SK-N-SH (cell line): ENCODE measurements around the gene SNX1. TPM values are rescaled to one million over a fixed set of nuclear protein-coding genes. Genes with fewer than 3 reads are reported as not detected.

ENCODE experiments used
- CTCF ChIA-PET: fragments of 300-600, 350-600 bp; formaldehyde crosslinking; extraction: SDS; loops from one replicate; lab custom pipeline; 2021; lab: Yijun Ruan, JAX
- POLR2A ChIA-PET: fragments of 350-600 bp; sonication (Branson Sonifier 250); formaldehyde crosslinking; extraction: SDS; loops from one replicate; lab custom pipeline; 2020; ENCODE audit warnings: antibody characterized with exemption, inconsistent platforms; lab: Yijun Ruan, JAX
- DNase-seq: peaks from one replicate; pipeline ENCODE4 v3.0.0; 2012
- H2AFZ ChIP-seq: fragments of 200-600 bp; sonication (generic); 2 replicates; pipeline ENCODE4 v1.8.1; 2016; ENCODE audit warnings: antibody characterized with exemption, mild to moderate bottlenecking, low read depth
- H3F3A ChIP-seq: fragments of 200-600 bp; sonication (generic); replicated peaks from 2 replicates; pipeline ENCODE3; 2016; ENCODE audit warnings: antibody characterized with exemption, mild to moderate bottlenecking; ENCODE audit not compliant: insufficient read depth
- H3K27ac ChIP-seq, 2 experiments: fragments of 200-500 bp in 1 of 2; fragments of 200-600 bp in 1 of 2; sonication (Bioruptor generic) in 1 of 2; sonication (generic), shearing (Covaris generic) in 1 of 2; 2 replicates each; pipeline versions ENCODE4 v1.5.1 to v1.6.1; 2014 to 2016; ENCODE audit warnings: low read depth in 2 of 2, inconsistent platforms in 1 of 2, low read length in 1 of 2, mild to moderate bottlenecking in 1 of 2, mixed read lengths in 1 of 2
- H3K27me3 ChIP-seq: fragments of 200-600 bp; sonication (generic), shearing (Covaris generic); 2 replicates; pipeline ENCODE4 v1.6.1; 2016; ENCODE audit warnings: mixed run types; ENCODE audit not compliant: insufficient read depth
- H3K36me3 ChIP-seq, 2 experiments: fragments of 200-500 bp in 1 of 2; fragments of 200-600 bp in 1 of 2; sonication (Bioruptor generic) in 1 of 2; sonication (generic) in 1 of 2; replicated peaks in 1 of 2; 2 replicates each; pipeline versions ENCODE3 to v1.5.1; 2014 to 2016; ENCODE audit warnings: low read length in 1 of 2, mild to moderate bottlenecking in 1 of 2; ENCODE audit not compliant: insufficient read depth in 2 of 2, control insufficient read depth in 1 of 2
- H3K4me1 ChIP-seq, 2 experiments: fragments of 200-500 bp in 1 of 2; fragments of 200-600 bp in 1 of 2; sonication (Bioruptor generic) in 1 of 2; sonication (generic), shearing (Covaris generic) in 1 of 2; 2 replicates each; pipeline versions ENCODE4 v1.5.1 to v1.6.1; 2014 to 2016; ENCODE audit warnings: low read depth in 1 of 2, low read length in 1 of 2, mixed run types in 1 of 2; ENCODE audit not compliant: insufficient read depth in 2 of 2, control insufficient read depth in 1 of 2
- H3K4me2 ChIP-seq: fragments of 200-600 bp; sonication (generic), shearing (Covaris generic); 2 replicates; pipeline ENCODE4 v1.6.1; 2017; ENCODE audit warnings: mixed run types
- H3K4me3 ChIP-seq, 2 experiments: fragments of 200-500 bp in 1 of 2; fragments of 200-600 bp in 1 of 2; sonication (Bioruptor generic) in 1 of 2; sonication (generic), shearing (Covaris generic) in 1 of 2; 2 replicates each; pipeline versions ENCODE4 v1.5.1 to v1.8.1; 2014 to 2016; ENCODE audit warnings: low read depth in 2 of 2, inconsistent platforms in 1 of 2, low read length in 1 of 2, mild to moderate bottlenecking in 1 of 2, mixed read lengths in 1 of 2, moderate library complexity in 1 of 2
- H3K79me2 ChIP-seq: fragments of 200-600 bp; sonication (generic); 2 replicates; pipeline ENCODE4 v1.8.1; 2017; ENCODE audit warnings: mild to moderate bottlenecking; ENCODE audit not compliant: insufficient read depth
- H3K9ac ChIP-seq: fragments of 200-600 bp; sonication (generic); 2 replicates; pipeline ENCODE4 v1.6.1; 2017; ENCODE audit warnings: mixed run types
- H3K9me2 ChIP-seq: fragments of 200-600 bp; sonication (generic); 2 replicates; pipeline ENCODE4 v1.6.1; 2017; ENCODE audit warnings: mixed run types
- H3K9me3 ChIP-seq: fragments of 200-600 bp; sonication (generic); 2 replicates; pipeline ENCODE4 v1.6.1; 2017; ENCODE audit warnings: mixed run types, mild to moderate bottlenecking, moderate library complexity
- H4K20me1 ChIP-seq: fragments of 200-600 bp; sonication (generic); 2 replicates; pipeline ENCODE4 v1.6.1; 2017; ENCODE audit warnings: mild to moderate bottlenecking, mixed run types; ENCODE audit not compliant: insufficient read depth
- ELF1 ChIP-seq: IDR thresholded peaks from 2 replicates; pipeline ENCODE4 v1.4.0; 2012
- EP300 ChIP-seq, 2 experiments: IDR thresholded peaks; 2 replicates each; pipeline versions ENCODE4 v1.4.0 to v1.6.1; 2012; ENCODE audit warnings: borderline replicate concordance in 1 of 2, low read depth in 1 of 2, low read length in 1 of 2
- FOXM1 ChIP-seq: IDR thresholded peaks from 2 replicates; pipeline ENCODE4 v1.4.0; 2012; ENCODE audit warnings: low read depth, mild to moderate bottlenecking
- GABPA ChIP-seq: IDR thresholded peaks from 2 replicates; pipeline ENCODE4 v1.4.0; 2012; ENCODE audit warnings: low read depth, mild to moderate bottlenecking
- MEF2A ChIP-seq: IDR thresholded peaks from 2 replicates; pipeline ENCODE4 v1.4.0; 2012; ENCODE audit warnings: low read depth, borderline replicate concordance
- NFIC ChIP-seq: IDR thresholded peaks from 2 replicates; pipeline ENCODE4 v1.4.0; 2012; ENCODE audit warnings: borderline replicate concordance
- POLR2AphosphoS5 ChIP-seq: IDR thresholded peaks from 2 replicates; pipeline ENCODE4 v1.6.1; 2012; ENCODE audit warnings: low read depth, low read length
- RAD21 ChIP-seq: IDR thresholded peaks from 2 replicates; pipeline ENCODE4 v1.6.1; 2012; ENCODE audit warnings: mild to moderate bottlenecking, low read length
- TEAD4 ChIP-seq: IDR thresholded peaks from 2 replicates; pipeline ENCODE4 v1.4.0; 2012; ENCODE audit warnings: mild to moderate bottlenecking, borderline replicate concordance; ENCODE audit not compliant: insufficient read depth
- YY1 ChIP-seq: IDR thresholded peaks from 2 replicates; pipeline ENCODE4 v1.4.0; 2012; ENCODE audit warnings: low read depth, mild to moderate bottlenecking
- WGBS: methylation state at CpG from one replicate; pipeline ENCODE4 v1.1.6; 2017; ENCODE audit warnings: low lambda C conversion rate; 5-methylcytosine and 5-hydroxymethylcytosine counted together
- polyA plus RNA-seq, 3 experiments: library from polyadenylated mRNA; depleted of rRNA; stranded (reverse); fragments of >200 nt; gene quantifications; 2 replicates each; pipeline ENCODE4 v1.2.3, GENCODE V29; 2012

Gene SNX1
- polyA plus RNA-seq, 1 of the 3 experiments (the other 2 are of a cell fraction): 80.7 TPM

DNA sequence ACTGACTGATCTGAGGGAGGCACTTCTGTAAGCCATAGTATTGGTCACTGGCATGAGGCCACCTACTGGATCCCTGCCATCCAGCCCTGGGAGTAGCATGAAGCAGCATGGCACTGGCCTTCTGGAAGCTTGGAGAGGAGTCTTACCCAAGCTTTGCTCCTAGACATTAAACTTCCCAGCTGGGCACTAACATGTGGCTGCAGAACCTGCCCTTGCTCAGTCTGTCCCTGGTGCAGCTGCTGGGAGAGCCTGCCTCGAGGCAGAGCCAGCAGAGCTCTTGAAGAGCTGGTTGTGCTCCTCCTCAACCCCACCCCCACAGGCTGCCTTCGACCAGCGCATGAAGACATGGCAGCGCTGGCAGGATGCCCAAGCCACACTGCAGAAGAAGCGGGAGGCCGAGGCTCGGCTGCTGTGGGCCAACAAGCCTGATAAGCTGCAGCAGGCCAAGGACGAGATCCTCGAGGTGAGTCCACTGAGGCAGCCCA lies 38.6 kb downstream of the SNX1 start:
- no peak for TF ChIP-seq ELF1
- no peak for TF ChIP-seq NFIC
- Histone ChIP-seq H3K9ac (no peak overlapping the region), H3F3A (no peaks in the 10 kb centered on the region), H3K27me3 (no peaks in the 10 kb centered on the region), H2AFZ (no peak overlapping the region), H3K79me2 (no peaks in the 10 kb centered on the region), H3K9me2 (no peaks in the 10 kb centered on the region), H3K4me2 (no peak overlapping the region), H3K4me1 (peaks cover 0 to 4% of the 10 kb centered on the region in 2 experiments; a peak in 1 of 4 replicates), H3K36me3 (peaks cover 42 to 84% of the 10 kb centered on the region in 2 experiments), H3K27ac (no peak overlapping the region; a peak in 1 of 4 replicates), H3K9me3 (no peaks in the 10 kb centered on the region), H3K4me3 (no peak overlapping the region), H4K20me1 (no peaks in the 10 kb centered on the region)
- WGBS: 20% methylated on average over 1 of the region's 9 CpGs
- CTCF ChIA-PET: interaction anchor here (1.4 to 6.2 kb wide), 2 partner anchors 10 to 19 kb away, joined by 3 to 25 read pairs; no protein-coding TSS in a partner anchor
- POLR2A ChIA-PET: no interaction called here
- no peak for DNase-seq

DNA sequence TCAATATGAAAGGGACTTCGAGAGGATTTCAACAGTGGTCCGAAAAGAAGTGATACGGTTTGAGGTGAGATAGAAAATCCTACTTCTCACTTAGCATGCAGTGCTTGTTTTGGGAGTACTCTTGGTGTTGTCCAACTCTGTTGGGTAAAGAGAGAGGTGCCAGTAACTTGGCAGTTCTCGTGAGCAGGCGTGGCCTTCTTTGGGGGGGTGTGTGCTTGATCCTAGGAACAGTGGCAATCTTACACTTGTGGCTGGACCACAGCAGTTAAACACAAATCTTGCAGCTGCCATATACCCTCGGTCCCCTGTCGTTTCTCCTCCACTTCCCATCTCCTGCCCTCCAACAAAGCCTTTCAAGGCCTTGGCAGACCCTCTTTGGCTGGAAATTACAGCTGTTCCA lies 40.6 kb downstream of the SNX1 start:
- H3K27ac ChIP-seq: no peak overlapping the region
- no peak for TF ChIP-seq FOXM1
- no peak for TF ChIP-seq POLR2AphosphoS5
- TF ChIP-seq YY1: no peak
- TF ChIP-seq, all 33 proteins: peak for 0
- H3K9me2 ChIP-seq: no peaks in the 10 kb centered on the region
- H3K36me3 ChIP-seq: peaks cover 23 to 71% of the 10 kb centered on the region in 2 experiments
- POLR2A ChIA-PET: no interaction called here
- no peaks in the 10 kb centered on the region for H3K9me3 ChIP-seq
- no peaks in the 10 kb centered on the region for H4K20me1 ChIP-seq
- DNase-seq: no peak
- H3F3A ChIP-seq: no peaks in the 10 kb centered on the region
- H2AFZ ChIP-seq: no peak overlapping the region
- no peak overlapping the region for H3K4me3 ChIP-seq
- H3K79me2 ChIP-seq: no peaks in the 10 kb centered on the region
- H3K27me3 ChIP-seq: no peaks in the 10 kb centered on the region
- peaks cover 0 to 4% of the 10 kb centered on the region in 2 experiments; a peak in 1 of 4 replicates for H3K4me1 ChIP-seq
- H3K4me2 ChIP-seq: no peak overlapping the region
- no peak overlapping the region for H3K9ac ChIP-seq
- WGBS: 97% methylated on average over 7 of the region's 7 CpGs
- CTCF ChIA-PET: interaction anchor here (1.8 to 6.2 kb wide), 2 partner anchors 17 kb away, joined by 6 to 25 read pairs; no protein-coding TSS in a partner anchor

DNA sequence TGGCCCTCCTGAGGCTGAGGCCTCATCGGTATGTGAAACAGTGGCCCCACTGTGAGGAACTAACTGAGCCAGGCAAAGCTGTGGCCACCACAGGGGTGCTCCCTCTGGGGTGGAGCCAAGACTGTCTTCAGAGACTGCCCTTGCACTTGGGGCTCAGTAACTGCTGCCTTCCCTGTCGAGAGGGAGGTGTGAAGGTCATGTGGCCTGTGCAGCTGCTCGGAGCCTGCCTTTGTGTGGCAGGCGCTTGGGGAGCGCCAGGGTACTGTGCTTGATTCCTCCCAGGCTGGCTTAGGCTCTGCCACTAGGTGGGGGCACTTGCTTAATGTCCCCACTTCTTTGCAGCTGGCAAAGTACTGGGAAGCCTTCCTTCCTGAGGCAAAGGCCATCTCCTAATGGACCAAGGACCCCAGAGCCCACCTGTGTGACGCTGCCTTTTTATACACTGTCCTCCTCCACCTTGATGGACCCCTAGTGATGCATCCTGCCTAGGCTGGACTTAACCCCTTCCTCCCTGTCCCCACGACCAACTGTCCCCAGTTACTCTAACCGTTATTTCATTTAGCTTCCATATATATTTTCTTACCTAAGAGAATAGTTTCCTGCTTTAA lies 41.5 kb downstream of the SNX1 start:
- no peak overlapping the region for H3K4me3 ChIP-seq
- H3K36me3 ChIP-seq: peaks cover 15 to 66% of the 10 kb centered on the region in 2 experiments
- no peaks in the 10 kb centered on the region for H3K9me3 ChIP-seq
- H3K27me3 ChIP-seq: no peaks in the 10 kb centered on the region
- H3K79me2 ChIP-seq: no peaks in the 10 kb centered on the region
- no peak overlapping the region for H3K27ac ChIP-seq
- H3K9ac ChIP-seq: no peak overlapping the region
- DNase-seq: no peak
- CTCF ChIA-PET: interaction anchor here (0.6 to 1.8 kb wide), 3 partner anchors 10 to 844 kb away, joined by 3 to 6 read pairs (median 3); no protein-coding TSS in a partner anchor
- WGBS: 94% methylated on average over 4 of the region's 8 CpGs
- no peaks in the 10 kb centered on the region for H3F3A ChIP-seq
- no peaks in the 10 kb centered on the region for H3K9me2 ChIP-seq
- H3K4me2 ChIP-seq: no peak overlapping the region
- POLR2A ChIA-PET: no interaction called here
- peaks cover 0 to 4% of the 10 kb centered on the region in 2 experiments; a peak in 1 of 4 replicates for H3K4me1 ChIP-seq
- no peaks in the 10 kb centered on the region for H4K20me1 ChIP-seq
- no peak overlapping the region for H2AFZ ChIP-seq
- TF ChIP-seq GABPA: no peak
- TF ChIP-seq MEF2A: no peak
- TF ChIP-seq RAD21: peak; percentile 25
- TF ChIP-seq EP300 (IDR thresholded peaks at IDR 0.05; ENCODE audit: borderline replicate concordance in 1 of 2, low read depth in 1 of 2, low read length in 1 of 2): no peak
- no peak for TF ChIP-seq TEAD4
